DOHH2 (cell line): ENCODE measurements around the gene GREB1.

Experiments used
- H3F3A ChIP-seq: fragments of 200-600 bp; sonication (generic), shearing (Covaris generic); 2 replicates; pipeline ENCODE4 v1.6.0; 2016; ENCODE audit warnings: antibody characterized with exemption, mild to moderate bottlenecking; ENCODE audit not compliant: control insufficient read depth, insufficient read depth
- H3K27ac ChIP-seq: fragments of 200-600 bp; sonication (generic); 2 replicates; pipeline ENCODE4 v1.5.1; 2014; ENCODE audit warnings: low read depth, mild to moderate bottlenecking, low read length, moderate library complexity
- H3K27me3 ChIP-seq: fragments of 200-600 bp; sonication (generic); 2 replicates; pipeline ENCODE4 v1.6.1; 2014; ENCODE audit warnings: mild to moderate bottlenecking, low read length, mixed read lengths; ENCODE audit not compliant: control insufficient read depth
- H3K36me3 ChIP-seq: fragments of 200-600 bp; sonication (generic); 2 replicates; pipeline ENCODE4 v1.6.1; 2014; ENCODE audit warnings: mild to moderate bottlenecking, low read length, moderate library complexity, mixed read lengths; ENCODE audit not compliant: control insufficient read depth
- H3K4me1 ChIP-seq: fragments of 200-600 bp; sonication (generic); 2 replicates; pipeline ENCODE4 v1.6.1; 2014; ENCODE audit warnings: mild to moderate bottlenecking, low read length, mixed read lengths; ENCODE audit not compliant: control insufficient read depth
- H3K4me2 ChIP-seq: fragments of 200-600 bp; sonication (generic); 2 replicates; pipeline ENCODE4 v1.6.0; 2014; ENCODE audit warnings: mild to moderate bottlenecking, low read length, moderate library complexity
- H3K4me3 ChIP-seq: fragments of 200-600 bp; sonication (generic); 2 replicates; pipeline ENCODE4 v1.5.1; 2014; ENCODE audit warnings: mild to moderate bottlenecking, low read length, mixed read lengths
- H3K79me2 ChIP-seq: fragments of 200-600 bp; sonication (generic); 2 replicates; pipeline ENCODE4 v1.6.1; 2014; ENCODE audit warnings: mild to moderate bottlenecking, low read length, mixed read lengths; ENCODE audit not compliant: control insufficient read depth
- H3K9me2 ChIP-seq: fragments of 200-600 bp; sonication (generic); replicated peaks from 2 replicates; pipeline ENCODE4 v1.6.1; 2014; ENCODE audit warnings: mild to moderate bottlenecking, low read length, mixed read lengths; ENCODE audit not compliant: control insufficient read depth
- H3K9me3 ChIP-seq: fragments of 200-600 bp; sonication (generic); 2 replicates; pipeline ENCODE4 v1.6.1; 2014; ENCODE audit warnings: antibody characterized with exemption, low read length, mixed read lengths; ENCODE audit not compliant: control insufficient read depth, insufficient read depth
- H4K20me1 ChIP-seq: fragments of 200-600 bp; sonication (generic); 2 replicates; pipeline ENCODE4 v1.6.0; 2014; ENCODE audit warnings: low read depth, mild to moderate bottlenecking, antibody characterized with exemption, low read length, moderate library complexity; ENCODE audit not compliant: control insufficient read depth, insufficient read depth
- EZH2phosphoT487 ChIP-seq: fragments of 200-600 bp; sonication (generic); IDR thresholded peaks from 2 replicates; pipeline ENCODE4 v1.6.1; 2017; ENCODE audit warnings: borderline replicate concordance, mild to moderate bottlenecking, antibody characterized with exemption, low read length, moderate library complexity, mixed read lengths
- TF ChIP-seq, protein P1 (sequence below): fragments of 200-600 bp; sonication (generic); IDR thresholded peaks from one replicate; pipeline ENCODE4 v1.5.1; 2014; ENCODE audit warnings: antibody characterized with exemption, mild to moderate bottlenecking, low read depth, low read length; ENCODE audit not compliant: poor library complexity, severe bottlenecking

GREB1 gene

GRCh38 chr2:11517906-11518305 lies 15.9 kb upstream of the GREB1 start:
- no peak for TF ChIP-seq EZH2phosphoT487
- TF ChIP-seq, protein P1, sequence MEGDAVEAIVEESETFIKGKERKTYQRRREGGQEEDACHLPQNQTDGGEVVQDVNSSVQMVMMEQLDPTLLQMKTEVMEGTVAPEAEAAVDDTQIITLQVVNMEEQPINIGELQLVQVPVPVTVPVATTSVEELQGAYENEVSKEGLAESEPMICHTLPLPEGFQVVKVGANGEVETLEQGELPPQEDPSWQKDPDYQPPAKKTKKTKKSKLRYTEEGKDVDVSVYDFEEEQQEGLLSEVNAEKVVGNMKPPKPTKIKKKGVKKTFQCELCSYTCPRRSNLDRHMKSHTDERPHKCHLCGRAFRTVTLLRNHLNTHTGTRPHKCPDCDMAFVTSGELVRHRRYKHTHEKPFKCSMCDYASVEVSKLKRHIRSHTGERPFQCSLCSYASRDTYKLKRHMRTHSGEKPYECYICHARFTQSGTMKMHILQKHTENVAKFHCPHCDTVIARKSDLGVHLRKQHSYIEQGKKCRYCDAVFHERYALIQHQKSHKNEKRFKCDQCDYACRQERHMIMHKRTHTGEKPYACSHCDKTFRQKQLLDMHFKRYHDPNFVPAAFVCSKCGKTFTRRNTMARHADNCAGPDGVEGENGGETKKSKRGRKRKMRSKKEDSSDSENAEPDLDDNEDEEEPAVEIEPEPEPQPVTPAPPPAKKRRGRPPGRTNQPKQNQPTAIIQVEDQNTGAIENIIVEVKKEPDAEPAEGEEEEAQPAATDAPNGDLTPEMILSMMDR = no peak
- Histone ChIP-seq H4K20me1 (no peaks in the 10 kb centered on the region), H3K79me2 (no peaks in the 10 kb centered on the region), H3K4me2 (no peak overlapping the region), H3K9me3 (no peaks in the 10 kb centered on the region), H3K4me3 (no peak overlapping the region), H3K27me3 (no peaks in the 10 kb centered on the region), H3F3A (no peaks in the 10 kb centered on the region), H3K36me3 (no peaks in the 10 kb centered on the region), H3K27ac (no peak overlapping the region), H3K4me1 (no peaks in the 10 kb centered on the region), H3K9me2 (no peaks in the 10 kb centered on the region)

- Histone ChIP-seq H3F3A (no peaks in the 10 kb centered on the region), H3K36me3 (no peaks in the 10 kb centered on the region), H3K9me3 (no peaks in the 10 kb centered on the region), H3K27ac (no peak overlapping the region), H3K9me2 (no peaks in the 10 kb centered on the region), H3K4me2 (no peak overlapping the region), H3K27me3 (no peaks in the 10 kb centered on the region), H3K79me2 (no peaks in the 10 kb centered on the region), H3K4me3 (no peak overlapping the region), H3K4me1 (no peaks in the 10 kb centered on the region), H4K20me1 (no peaks in the 10 kb centered on the region)
- TF ChIP-seq, protein P1 = no peak
- no peak for TF ChIP-seq EZH2phosphoT487
Measured at GRCh38 chr2:11520092-11520693, 13.7 kb upstream of the GREB1 start.

DNA sequence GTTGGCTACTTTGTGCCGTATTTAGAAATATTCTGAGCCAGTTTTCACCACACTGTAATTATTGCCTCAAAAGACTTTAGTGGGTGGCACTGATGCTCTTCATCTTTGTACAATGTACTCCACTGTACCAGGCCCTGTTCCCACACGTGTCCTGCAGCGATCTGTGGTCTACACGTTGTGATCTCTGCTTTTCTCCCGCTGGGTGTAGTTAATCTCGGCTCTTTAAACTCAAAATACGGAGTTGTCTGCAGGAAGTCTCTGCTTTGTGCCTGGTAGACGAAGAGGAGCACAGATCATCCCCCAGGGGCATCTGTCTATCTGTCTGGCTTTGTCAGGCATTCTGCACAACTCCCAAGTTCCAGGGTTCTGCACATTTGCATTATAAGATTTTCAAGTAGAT lies 12.1 kb upstream of the GREB1 start:
- Histone ChIP-seq H3K4me3 (no peak overlapping the region), H3K4me2 (no peak overlapping the region), H3K27me3 (no peaks in the 10 kb centered on the region), H3K36me3 (no peaks in the 10 kb centered on the region), H3F3A (no peaks in the 10 kb centered on the region), H3K9me3 (no peaks in the 10 kb centered on the region), H3K79me2 (no peaks in the 10 kb centered on the region), H4K20me1 (no peaks in the 10 kb centered on the region), H3K27ac (no peak overlapping the region), H3K4me1 (no peaks in the 10 kb centered on the region), H3K9me2 (no peaks in the 10 kb centered on the region)
- no peak for TF ChIP-seq EZH2phosphoT487
- TF ChIP-seq, protein P1 = no peak
